Thyroid gland (tissue), 4 donors: ENCODE measurements around the gene MAPK8IP3. TPM values are rescaled to one million over a fixed set of nuclear protein-coding genes. Genes with fewer than 3 reads are reported as not detected.

Experiments
- DNase-seq, 2 donors: peaks; one replicate each; pipeline ENCODE4 v3.0.0-alpha.2; 2019
- H3K27ac ChIP-seq, 3 donors: fragments of 200-600 bp; sonication (generic); 1 replicate in 2 of 3; 2 replicates in 1 of 3; pipeline ENCODE4 v1.5.1; 2016 to 2019; ENCODE audit warnings: mild to moderate bottlenecking in 1 of 3, moderate library complexity in 1 of 3
- H3K27me3 ChIP-seq: fragments of 200-600 bp; sonication (generic); one replicate; pipeline ENCODE4 v1.5.1; 2019
- H3K36me3 ChIP-seq, 2 donors: fragments of 200-600 bp; sonication (generic); one replicate each; pipeline ENCODE4 v1.5.1; 2016 to 2019
- H3K4me1 ChIP-seq, 2 donors: fragments of 200-600 bp; sonication (generic); one replicate each; pipeline ENCODE4 v1.5.1; 2017 to 2019
- H3K4me3 ChIP-seq, 3 donors: fragments of 200-600 bp; sonication (generic); replicated peaks in 1 of 3; 1 replicate in 2 of 3; 2 replicates in 1 of 3; pipeline ENCODE4 v1.5.1; 2016; ENCODE audit warnings: mild to moderate bottlenecking in 1 of 3
- H3K9me3 ChIP-seq: fragments of 200-600 bp; sonication (generic); one replicate; pipeline ENCODE4 v1.5.1; 2017
- CTCF ChIP-seq, 6 experiments: fragments of 200-600 bp in 3 of 6; fragments of 450-650 bp in 3 of 6; sonication (generic) in 3 of 6; IDR thresholded peaks; one replicate each; pipeline ENCODE4 v1.5.1; 2016 to 2019; ENCODE audit warnings: antibody characterized with exemption in 6 of 6, mild to moderate bottlenecking in 2 of 6, inconsistent platforms in 1 of 6, moderate library complexity in 1 of 6
- POLR2A ChIP-seq, 2 donors: fragments of 450-650 bp; IDR thresholded peaks; one replicate each; pipeline ENCODE4 v1.6.1; 2017; ENCODE audit warnings: antibody characterized with exemption in 2 of 2, mild to moderate bottlenecking in 2 of 2, moderate library complexity in 1 of 2
- WGBS, 2 donors: methylation state at CpG; one replicate each; pipeline ENCODE4 v1.1.5; 2017; 5-methylcytosine and 5-hydroxymethylcytosine counted together
- intact Hi-C: fragments of 100-400 bp; cut with DNase I; formaldehyde crosslinking; loops from one replicate; pipeline ENCODE4 v1.15.1; 2023
- total RNA-seq, 4 donors: library from RNA; depleted of rRNA; stranded (reverse); fragments of >200 nt; gene quantifications; one replicate each; pipeline ENCODE4 v1.2.3, GENCODE V29; 2016

Gene MAPK8IP3
- total RNA-seq, 4 donors from 2014 or later, result 45.7 to 137 (median 60.4) TPM

- WGBS, 2 donors, result 88% methylated on average over 10 of the region's 10 CpGs
Measured at GRCh38 chr16:1800701-1801100, 94.7 kb downstream of the MAPK8IP3 start.

GRCh38 chr16:1807626-1808025, 101.6 kb downstream of the MAPK8IP3 start:
- no peak overlapping the region for H3K27ac ChIP-seq
- no peak for TF ChIP-seq CTCF (IDR thresholded peaks at IDR 0.05)
- no peak for TF ChIP-seq POLR2A (IDR thresholded peaks at IDR 0.05)
- 86 to 91% methylated on average over 10 of the region's 10 CpGs for WGBS, 2 donors
- no peak for DNase-seq
- H3K9me3 ChIP-seq, result no peaks in the 10 kb centered on the region
- peaks cover 16 to 29% of the 10 kb centered on the region in 2 donors for H3K36me3 ChIP-seq
- H3K4me1 ChIP-seq, result no peaks in the 10 kb centered on the region
- no peaks in the 10 kb centered on the region for H3K27me3 ChIP-seq
- no peak overlapping the region for H3K4me3 ChIP-seq
- intact Hi-C loops, result no loop called here

More at GRCh38 chr16:1800701-1801100, 94.7 kb downstream of the MAPK8IP3 start:
- Histone ChIP-seq H3K4me1 (no peaks in the 10 kb centered on the region), H3K27me3 (no peaks in the 10 kb centered on the region), H3K36me3 (no peaks in the 10 kb centered on the region), H3K9me3 (no peaks in the 10 kb centered on the region), H3K4me3 (no peak overlapping the region), H3K27ac (no peak overlapping the region)
- intact Hi-C loops, result no loop called here
- DNase-seq, result no peak
- TF ChIP-seq POLR2A (IDR thresholded peaks at IDR 0.05) (no peak), CTCF (IDR thresholded peaks at IDR 0.05) (no peak)

- H3K4me3 ChIP-seq, result no peak overlapping the region
- no peaks in the 10 kb centered on the region for H3K4me1 ChIP-seq
- no peak overlapping the region for H3K27ac ChIP-seq
- no peak for DNase-seq
- H3K27me3 ChIP-seq, result no peaks in the 10 kb centered on the region
- TF ChIP-seq CTCF (IDR thresholded peaks at IDR 0.05) (no peak), POLR2A (IDR thresholded peaks at IDR 0.05) (no peak)
- intact Hi-C loops, result no loop called here
- 82 to 87% methylated on average over 10 to 18 of the region's 18 CpGs for WGBS, 2 donors
- peaks cover 16 to 29% of the 10 kb centered on the region in 2 donors for H3K36me3 ChIP-seq
- no peaks in the 10 kb centered on the region for H3K9me3 ChIP-seq
Measured at GRCh38 chr16:1808691-1809090, 102.7 kb downstream of the MAPK8IP3 start.

- intact Hi-C loops, result no loop called here
- no peaks in the 10 kb centered on the region for H3K27me3 ChIP-seq
- H3K36me3 ChIP-seq, result peaks cover 16 to 29% of the 10 kb centered on the region in 2 donors
- 79 to 88% methylated on average over 15 to 17 of the region's 28 CpGs for WGBS, 2 donors
- no peak for DNase-seq
- no peaks in the 10 kb centered on the region for H3K4me1 ChIP-seq
- no peak overlapping the region for H3K27ac ChIP-seq
- TF ChIP-seq POLR2A (IDR thresholded peaks at IDR 0.05) (no peak), CTCF (IDR thresholded peaks at IDR 0.05) (no peak)
- H3K9me3 ChIP-seq, result no peaks in the 10 kb centered on the region
- H3K4me3 ChIP-seq, result no peak overlapping the region
Measured at GRCh38 chr16:1809281-1809801, 103.3 kb downstream of the MAPK8IP3 start.

DNA sequence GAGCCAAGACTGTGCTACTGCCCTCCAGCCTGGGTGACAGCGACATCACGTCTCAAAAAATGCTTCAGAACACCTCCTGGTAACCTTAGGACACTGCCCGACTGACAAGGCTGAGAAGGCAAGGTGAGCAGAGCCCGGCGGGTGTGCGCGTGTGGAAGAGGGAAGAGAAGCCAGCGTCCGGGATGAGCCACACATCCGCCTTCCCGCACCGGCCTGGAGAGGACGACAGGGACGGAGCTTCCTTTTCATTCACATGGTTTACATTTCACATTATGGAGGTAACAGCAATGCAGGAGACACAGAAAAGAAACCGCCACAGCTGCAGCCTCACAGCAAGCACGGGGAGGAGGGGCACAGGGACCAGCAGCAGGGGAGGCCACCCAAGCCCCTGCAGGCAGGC, 104.1 kb downstream of the MAPK8IP3 start:
- Histone ChIP-seq H3K9me3 (no peaks in the 10 kb centered on the region), H3K4me1 (no peaks in the 10 kb centered on the region), H3K36me3 (peaks cover 16 to 29% of the 10 kb centered on the region in 2 donors), H3K27ac (no peak overlapping the region), H3K4me3 (no peak overlapping the region), H3K27me3 (no peaks in the 10 kb centered on the region)
- intact Hi-C loops, result no loop called here
- 95% methylated on average over 16 of the region's 16 CpGs for WGBS, 2 donors
- TF ChIP-seq CTCF (IDR thresholded peaks at IDR 0.05), result no peak
- TF ChIP-seq POLR2A (IDR thresholded peaks at IDR 0.05), result no peak
- no peak for DNase-seq
